GM19463 (cell line): ENCODE measurements around the gene TDRKH.
A peak's percentile ranks its signal among the peaks of the same experiment; 100 is the strongest.
"Not testable (repeated sequence)": the region's sequence is repeated elsewhere in the genome, so short reads cannot be mapped to it uniquely, and the experiment has no call there.

Source experiments
- ATAC-seq: cut with Tn5 transposase; IDR thresholded peaks from one replicate; pipeline ENCODE4 v1.9.1; 2021; ENCODE audit warnings: mild to moderate bottlenecking, moderate library complexity; ENCODE audit not compliant: unreplicated experiment

TDRKH gene

DNA sequence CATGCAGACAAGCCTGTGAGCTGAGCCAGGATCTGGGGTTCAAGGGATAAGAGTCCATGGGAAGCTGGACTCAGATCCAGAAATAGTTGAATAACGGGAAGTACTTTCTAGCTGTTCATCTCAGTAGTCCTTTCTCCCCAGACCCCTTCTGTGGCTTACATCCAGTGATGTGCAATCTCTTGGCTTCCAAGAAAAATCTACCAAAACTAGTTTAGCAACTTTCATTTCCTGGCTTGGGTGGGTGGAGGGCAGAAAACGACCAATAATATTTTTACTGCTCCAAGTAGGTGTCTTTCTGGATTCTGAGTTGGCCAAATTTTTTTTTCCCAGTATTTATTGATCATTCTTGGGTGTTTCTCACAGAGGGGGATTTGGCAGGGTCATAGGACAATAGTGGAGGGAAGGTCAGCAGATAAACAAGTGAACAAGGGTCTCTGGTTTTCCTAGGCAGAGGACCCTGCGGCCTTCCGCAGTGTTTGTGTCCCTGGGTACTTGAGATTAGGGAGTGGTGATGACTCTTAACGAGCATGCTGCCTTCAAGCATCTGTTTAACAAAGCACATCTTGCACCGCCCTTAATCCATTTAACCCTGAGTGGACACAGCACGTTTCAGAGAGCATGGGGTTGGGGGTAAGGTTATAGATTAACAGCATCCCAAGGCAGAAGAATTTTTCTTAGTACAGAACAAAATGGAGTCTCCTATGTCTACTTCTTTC is 21.8 kb downstream of the TDRKH start:
- not testable (repeated sequence) for ATAC-seq

- ATAC-seq, result no peak
Measured at GRCh38 chr1:151763990-151764389, 26.3 kb downstream of the TDRKH start.

DNA sequence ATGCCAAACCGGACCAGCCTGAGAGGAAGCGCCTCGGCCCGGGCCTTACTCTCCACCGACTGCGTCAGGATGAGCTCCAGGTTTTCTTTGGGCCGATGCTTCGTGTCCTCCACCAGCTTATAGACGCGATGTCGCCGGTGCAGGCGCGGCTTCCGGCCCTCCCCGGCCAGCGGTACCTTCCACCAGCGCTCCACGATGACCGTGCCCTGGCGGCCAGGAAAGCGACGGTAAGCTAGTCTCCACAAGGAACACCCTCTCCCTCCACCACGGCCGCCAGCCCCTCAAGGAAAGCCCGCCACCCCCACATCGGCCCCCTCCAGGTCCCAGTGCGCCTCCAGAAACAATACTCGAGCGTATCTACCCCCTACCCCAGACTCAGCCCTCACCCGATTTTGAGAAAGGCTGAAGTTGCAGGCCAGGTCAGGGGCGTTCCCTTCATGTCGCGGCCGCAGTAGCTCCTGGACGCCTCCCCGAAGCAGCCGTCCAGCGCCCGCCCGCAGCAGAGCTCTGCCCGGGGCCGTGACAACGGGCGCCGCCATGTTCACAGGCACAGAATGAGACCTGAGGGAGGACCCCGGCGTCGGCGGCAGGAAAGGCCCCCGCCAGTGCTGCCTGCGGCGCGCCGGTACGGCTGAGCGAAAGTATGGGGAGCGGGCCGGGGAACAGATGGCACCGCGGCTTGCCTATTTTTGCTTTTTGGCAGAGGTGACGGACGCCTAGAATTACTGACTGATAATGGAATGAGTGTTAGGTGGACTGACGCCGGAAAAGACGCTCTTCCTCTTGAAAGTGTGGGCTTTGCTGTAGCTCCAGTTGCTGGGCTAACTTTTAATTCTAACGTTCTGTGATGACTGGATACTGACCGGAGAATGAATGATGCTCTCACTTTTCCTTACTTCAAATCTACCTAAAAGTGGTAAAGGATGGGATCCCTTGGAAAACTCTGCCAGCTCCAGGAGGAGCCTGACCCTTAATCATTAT is 27.1 kb downstream of the TDRKH start, which contains the start of gene MRPL9:
Gene MRPL9, minus strand, starts transcription at position 556 of the 981 bp plus-strand sequence. Its CDS starts 17 bp downstream, at position 539.
- peak; percentile 97 for ATAC-seq

DNA sequence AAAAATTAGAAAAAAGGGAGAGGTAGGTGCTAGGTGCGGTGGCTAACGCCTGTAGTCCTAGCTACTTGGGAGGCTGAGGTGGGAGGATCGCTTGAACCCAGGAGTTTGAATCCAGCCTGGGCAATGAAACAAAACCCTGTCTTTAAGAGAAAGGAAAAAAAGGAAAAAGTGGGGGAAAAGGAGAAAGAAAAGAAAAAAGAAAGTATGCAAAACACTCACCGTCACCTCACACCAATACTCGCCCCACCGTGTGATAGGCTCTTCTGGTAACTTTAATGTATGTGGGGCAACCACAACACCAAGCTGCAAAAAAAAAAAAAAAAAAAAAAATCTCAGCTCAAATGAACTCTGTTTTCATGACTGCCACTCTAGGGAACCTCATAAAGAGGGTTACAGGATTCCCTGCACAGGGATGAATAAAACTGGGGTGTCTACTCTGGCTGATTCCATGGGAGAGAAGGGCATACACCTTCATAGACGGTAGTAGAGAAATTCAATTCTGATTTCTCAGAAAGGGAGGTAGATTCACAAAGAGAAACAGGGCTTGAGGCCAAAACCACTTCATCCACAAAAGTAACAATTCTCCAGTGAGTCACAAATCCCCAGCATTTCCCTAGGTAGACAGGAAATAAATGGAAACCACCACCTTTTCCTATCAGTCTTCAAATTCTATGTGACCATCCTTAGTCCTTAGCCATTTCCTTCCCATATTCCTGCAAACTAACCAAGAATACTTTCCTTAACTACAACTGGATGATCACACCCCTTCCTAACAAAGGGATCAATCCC is 29.5 kb downstream of the TDRKH start:
- ATAC-seq, result no peak

- ATAC-seq, result no peak
Measured at GRCh38 chr1:151759241-151759640, 31.1 kb downstream of the TDRKH start.

- no peak for ATAC-seq
Measured at GRCh38 chr1:151756291-151756690, 34.0 kb downstream of the TDRKH start.

DNA sequence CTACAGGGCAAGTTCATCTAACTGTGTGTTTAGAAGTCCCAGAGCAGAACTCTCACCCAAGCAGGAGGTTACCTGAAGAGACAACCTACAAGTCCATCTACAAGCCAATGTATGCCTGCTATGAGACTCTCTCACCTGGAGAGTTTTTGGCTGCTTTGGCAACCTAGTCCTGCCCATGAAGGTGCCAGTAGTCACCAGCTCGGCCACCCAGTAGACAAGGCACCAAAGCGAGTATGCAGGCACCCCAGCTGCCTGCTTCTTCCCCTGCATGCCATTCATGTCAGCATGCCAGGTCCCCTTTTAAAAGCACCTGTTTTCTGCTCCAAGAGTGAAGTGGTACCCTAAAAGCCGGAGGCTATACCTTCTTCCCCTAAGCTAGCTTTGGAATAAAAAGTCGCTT is 48.8 kb downstream of the TDRKH start:
- ATAC-seq, result no peak

DNA sequence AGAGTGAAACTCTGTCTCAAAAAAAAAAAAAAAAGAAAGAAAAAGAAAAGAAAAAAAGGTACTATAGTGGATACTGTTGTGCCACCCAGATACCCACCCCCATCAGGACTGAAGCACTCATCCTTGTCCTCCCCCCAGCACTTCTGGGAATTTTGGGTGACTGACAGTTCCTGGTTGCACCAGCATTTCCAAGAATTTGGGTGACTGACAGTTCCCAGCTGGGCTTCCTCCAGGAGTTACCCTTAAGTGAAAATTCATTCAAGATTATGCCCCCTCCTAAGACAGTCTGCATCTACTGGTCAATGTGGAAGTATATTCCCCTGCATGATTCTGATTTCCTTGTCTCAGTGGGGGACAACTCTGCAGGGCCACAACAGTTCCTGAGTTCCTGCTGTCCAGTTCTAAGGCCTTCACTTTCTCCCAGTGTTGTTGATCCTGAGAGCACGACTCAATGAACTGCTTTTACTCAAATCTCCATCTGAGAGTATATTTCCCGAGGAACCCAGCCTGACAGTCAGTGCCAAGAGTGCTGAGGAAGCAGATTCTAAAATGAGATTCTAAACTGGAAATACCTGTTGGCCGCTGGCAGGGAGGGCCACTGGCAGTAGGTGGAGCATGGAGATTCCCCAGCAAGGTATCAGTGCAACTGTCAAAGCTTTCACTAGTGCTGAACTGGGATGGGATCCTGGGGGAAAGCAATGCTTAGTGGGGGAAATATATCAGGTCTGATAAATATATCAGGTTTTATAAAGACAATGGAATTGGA is 50.5 kb downstream of the TDRKH start:
- ATAC-seq, result no peak

DNA sequence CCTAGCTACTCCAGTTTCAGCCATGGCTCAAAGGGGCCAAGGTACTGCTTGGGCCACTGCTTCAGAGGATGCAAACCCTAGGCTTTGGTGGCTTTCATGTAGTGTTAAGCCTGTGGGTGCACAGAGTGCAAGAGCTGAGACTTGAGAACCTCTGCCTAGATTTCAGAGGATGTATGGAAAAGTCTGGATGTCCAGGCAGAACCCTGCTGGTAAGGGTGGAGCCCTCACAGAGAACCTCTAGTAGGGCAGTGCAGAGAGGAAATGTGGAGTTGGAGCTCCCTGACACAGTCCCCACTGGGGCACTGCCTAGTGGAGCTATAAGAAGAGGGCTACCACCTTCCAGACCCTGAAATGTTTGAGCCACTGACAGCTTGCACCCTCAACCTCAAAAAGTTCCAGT is 52.8 kb downstream of the TDRKH start:
- ATAC-seq, result no peak

DNA sequence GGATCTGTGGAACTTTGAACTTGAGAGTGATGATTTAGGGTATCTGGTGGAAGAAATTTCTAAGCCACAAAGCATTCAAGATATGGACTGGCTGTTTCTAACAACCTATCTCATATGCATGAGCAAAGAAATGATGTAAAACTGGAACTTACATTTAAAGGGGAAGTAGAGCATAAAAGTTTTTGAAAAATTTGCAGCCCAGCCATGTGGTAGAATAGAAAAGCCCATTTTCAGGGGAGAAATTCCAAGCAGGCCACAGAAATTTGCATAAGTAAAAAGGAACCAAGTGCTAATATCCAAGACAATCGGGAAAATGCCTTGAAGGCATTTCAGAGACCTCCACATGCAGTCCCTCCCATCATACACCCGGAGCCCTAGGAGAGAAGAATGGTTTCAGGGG is 53.3 kb downstream of the TDRKH start:
- no peak for ATAC-seq

GRCh38 chr1:151733995-151734394 is 56.3 kb downstream of the TDRKH start:
- ATAC-seq, result not testable (repeated sequence)

DNA sequence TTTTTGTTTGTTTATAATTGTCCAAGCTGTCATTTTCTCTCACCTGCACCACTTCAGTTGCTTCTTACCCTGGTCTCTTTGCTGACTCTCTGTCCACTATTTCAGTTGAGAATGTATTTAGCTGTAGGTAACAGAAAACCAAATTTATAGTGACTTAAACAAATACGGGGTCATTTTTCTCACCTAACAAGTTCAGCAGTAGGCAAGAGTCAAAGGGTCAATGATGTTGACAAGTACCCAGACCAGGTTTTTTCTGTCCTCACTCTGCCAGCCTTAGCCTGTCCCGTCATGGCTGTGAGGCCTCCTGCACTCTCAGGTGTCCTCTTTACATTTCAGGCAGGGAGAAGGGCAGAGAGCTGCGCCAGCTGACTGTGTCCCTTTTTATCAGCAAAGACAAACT is 57.2 kb downstream of the TDRKH start:
- no peak for ATAC-seq

DNA sequence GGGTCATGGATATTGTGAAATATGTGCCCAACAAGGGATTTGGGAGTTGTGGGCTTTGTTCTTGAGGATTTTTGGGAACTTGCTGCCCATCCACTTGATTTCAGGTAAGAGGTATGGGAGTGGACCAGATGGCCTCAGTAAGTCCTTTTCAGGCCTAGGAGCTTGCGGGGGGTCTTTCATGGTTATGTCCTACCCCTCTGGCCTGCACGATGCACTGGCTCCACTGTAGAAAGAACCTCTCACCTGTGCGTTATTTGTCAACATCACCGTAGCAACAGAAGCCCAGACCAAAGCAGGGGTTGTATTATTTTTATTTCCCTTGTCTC is 60.4 kb downstream of the TDRKH start:
- no peak for ATAC-seq

GRCh38 chr1:151729157-151729965 is 60.9 kb downstream of the TDRKH start:
- no peak for ATAC-seq

DNA sequence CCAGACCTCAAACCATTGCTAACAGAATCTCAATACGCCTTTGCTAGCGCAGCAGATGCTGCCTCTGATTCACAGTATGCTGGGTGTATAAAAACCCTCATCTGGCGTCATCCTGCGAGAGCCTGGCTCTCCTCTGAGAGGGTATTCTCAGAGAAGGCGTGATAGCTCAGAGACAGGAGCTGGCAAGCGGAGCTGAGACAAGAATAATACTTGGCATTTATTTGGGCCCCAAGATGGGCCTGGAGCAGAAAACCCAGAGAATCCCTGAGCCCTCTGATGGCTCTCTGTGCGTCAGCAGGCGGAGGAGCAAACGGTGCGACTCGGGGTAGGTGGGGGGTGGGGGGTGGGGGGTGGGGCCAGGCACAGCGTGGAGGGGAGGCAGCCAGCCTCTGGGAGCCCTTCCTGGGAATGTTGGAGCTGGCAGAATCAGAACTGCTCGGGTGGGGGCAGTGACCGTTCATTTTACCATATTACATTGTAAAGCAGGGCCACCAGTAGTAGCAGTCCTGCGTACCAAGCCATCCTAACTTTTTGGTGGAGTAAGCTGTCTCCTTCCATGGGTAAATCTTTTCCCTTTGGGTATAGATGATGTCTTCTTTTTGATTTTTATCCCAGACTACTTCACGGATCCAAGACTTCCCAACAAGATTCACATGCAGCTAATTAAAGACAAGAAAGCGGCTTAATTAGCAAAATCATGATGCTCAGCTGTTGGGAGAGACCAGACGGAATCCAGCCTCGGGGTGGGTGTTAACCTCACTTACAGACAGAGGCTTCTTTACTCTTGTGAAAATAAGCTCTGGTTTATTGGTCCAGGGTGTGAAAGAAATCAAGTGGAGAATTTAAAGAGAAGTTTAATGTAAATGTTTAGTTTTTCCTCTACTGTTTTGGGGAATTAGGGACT is 61.9 kb downstream of the TDRKH start:
- no peak for ATAC-seq

DNA sequence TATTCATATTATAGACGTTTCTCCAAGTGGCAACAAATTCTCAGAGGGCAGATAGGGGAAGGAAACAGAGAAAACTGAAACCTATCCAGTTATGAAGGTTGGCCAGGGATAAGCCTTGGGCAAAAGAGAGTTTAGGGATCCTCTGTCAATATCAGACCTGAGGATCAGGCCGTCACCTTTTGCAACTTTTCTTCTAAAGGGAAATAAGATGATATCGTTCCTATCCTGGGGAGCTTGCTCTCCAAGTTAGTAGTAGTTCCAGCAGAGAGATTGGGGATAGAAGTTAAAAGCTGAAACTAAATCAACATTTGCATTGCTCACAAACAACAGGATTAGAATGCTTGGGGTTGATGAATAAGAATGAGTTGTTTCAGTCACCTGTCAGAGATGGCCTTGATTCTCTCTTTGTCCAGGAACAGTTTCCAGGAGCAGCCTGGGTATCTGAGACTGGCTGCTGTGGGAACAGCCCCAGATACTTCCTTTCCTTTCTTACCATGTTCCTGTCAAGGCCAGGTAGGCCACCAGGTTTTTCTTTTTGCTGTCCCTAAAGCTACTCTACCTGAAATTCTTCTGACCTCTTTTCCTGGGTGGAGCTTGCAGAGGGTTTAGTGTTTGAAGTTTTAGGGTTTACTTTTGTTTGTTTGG is 66.5 kb downstream of the TDRKH start:
- no peak for ATAC-seq
